Endothelial cell of coronary artery (primary cell): ENCODE measurements around the gene SUOX. TPM values are rescaled to one million over a fixed set of nuclear protein-coding genes. Genes with fewer than 3 reads are reported as not detected.

Source experiments
- total RNA-seq: library from RNA; depleted of rRNA; stranded (reverse); fragments of >200 nt; gene quantifications from 2 replicates; pipeline ENCODE4 v1.2.3, GENCODE V29; 2014

SUOX gene
- 10.0 and 13.5 TPM in 2 replicates for total RNA-seq

GRCh38 chr12:55996715-55997534 lies at the start of gene SUOX:
Gene SUOX (plus strand): TSS chr12:55997276. CDS start chr12:56002222, 4,946 bp downstream.

GRCh38 chr12:55965941-55966407 lies 31.1 kb upstream of the SUOX start, which contains the start of gene PMEL:
Gene PMEL (minus strand): TSS chr12:55966042. CDS start chr12:55966011, 31 bp downstream.

GRCh38 chr12:55966408-55967281 lies 30.4 kb upstream of the SUOX start, which contains the start of gene CDK2:
Gene CDK2 (plus strand): TSS chr12:55966830. CDS start chr12:55967009, 179 bp downstream.

GRCh38 chr12:55973599-55974307 lies 23.3 kb upstream of the SUOX start, which contains the start of gene RAB5B:
Gene RAB5B (plus strand): TSS chr12:55974078. CDS start chr12:55986961, 12,883 bp downstream.

GRCh38 chr12:56020423-56021184 lies 23.5 kb downstream of the SUOX start, which contains the start of gene IKZF4:
Gene IKZF4 (plus strand): TSS chr12:56021043. CDS start chr12:56021494, 451 bp downstream.

GRCh38 chr12:56041552-56042429 lies 44.7 kb downstream of the SUOX start, which contains the start of gene RPS26:
Gene RPS26 (plus strand): TSS chr12:56041918. CDS start chr12:56042167, 249 bp downstream.

Other genes with a start within 250 kb of the SUOX start
- gene SARNP, start 179.6 kb upstream of the SUOX start, total RNA-seq = 96.7 and 98.7 TPM in 2 replicates
- 33.3 and 35.9 TPM in 2 replicates for gene ORMDL2, start 179.2 kb upstream of the SUOX start, total RNA-seq
- 48.8 and 53.6 TPM in 2 replicates for gene DNAJC14, start 167.7 kb upstream of the SUOX start, total RNA-seq
- gene MMP19, start 154.3 kb upstream of the SUOX start, total RNA-seq = 0.27 and 2.6 TPM in 2 replicates
- gene PYM1, start 69.4 kb upstream of the SUOX start, total RNA-seq = 28.1 and 31.4 TPM in 2 replicates
- 29.1 and 42.0 TPM in 2 replicates for gene DGKA, start 66.1 kb upstream of the SUOX start, total RNA-seq
- gene PMEL, start 31.2 kb upstream of the SUOX start, total RNA-seq = 0.19 and 0.27 TPM in 2 replicates
- gene CDK2, start 30.4 kb upstream of the SUOX start, total RNA-seq = 16.0 and 22.1 TPM in 2 replicates
- gene RAB5B, start 23.2 kb upstream of the SUOX start, total RNA-seq = 28.2 and 39.9 TPM in 2 replicates
- gene IKZF4, start 23.8 kb downstream of the SUOX start, total RNA-seq = 0.38 and 0.45 TPM in 2 replicates
- 95.3 and 130 TPM in 2 replicates for gene RPS26, start 44.6 kb downstream of the SUOX start, total RNA-seq
- 0.18 TPM in 1 of 2 replicates, not detected in the other for gene ERBB3, start 82.9 kb downstream of the SUOX start, total RNA-seq
- gene PA2G4, start 107.3 kb downstream of the SUOX start, total RNA-seq = 192 and 236 TPM in 2 replicates
- 3,974 and 4,205 TPM in 2 replicates for gene RPL41, start 119.4 kb downstream of the SUOX start, total RNA-seq
- gene ZC3H10, start 121.0 kb downstream of the SUOX start, total RNA-seq = 5.1 and 6.2 TPM in 2 replicates
- 227 and 255 TPM in 2 replicates for gene ESYT1, start 131.0 kb downstream of the SUOX start, total RNA-seq
- 83.9 and 94.6 TPM in 2 replicates for gene MYL6B, start 155.3 kb downstream of the SUOX start, total RNA-seq
- gene MYL6, start 161.1 kb downstream of the SUOX start, total RNA-seq = 4,931 and 5,496 TPM in 2 replicates
- 42.2 and 53.4 TPM in 2 replicates for gene SMARCC2, start 192.2 kb downstream of the SUOX start, total RNA-seq
- gene RNF41, start 224.6 kb downstream of the SUOX start, total RNA-seq = 103 and 144 TPM in 2 replicates
- 22.6 and 29.8 TPM in 2 replicates for gene NABP2, start 227.1 kb downstream of the SUOX start, total RNA-seq
- not detected in 2 replicates for gene SLC39A5, start 232.8 kb downstream of the SUOX start, total RNA-seq